HCT116 (cell line): ENCODE results near the gene ROR2. TPM values are rescaled to one million over a fixed set of nuclear protein-coding genes. Genes with fewer than 3 reads are reported as not detected.

Experiments
- ATAC-seq: fragments of 200-7000 bp; cut with Tn5 transposase; 2 replicates; pipeline ENCODE4 v1.9.1; 2020; ENCODE audit warnings: mild to moderate bottlenecking, moderate library complexity
- BruUV-seq: library from RNA; stranded (reverse); fragments of 400-500 nt; replicated peaks from 2 replicates; lab custom pipeline; 2021; lab: Mats Ljungman, UMichigan
- CTCF ChIA-PET: fragments of 300-600 bp; sonication (Branson Sonifier 250); formaldehyde crosslinking; loops from one replicate; lab custom pipeline; 2021; ENCODE audit warnings: antibody characterized with exemption; lab: Charles Lee
- POLR2A ChIA-PET: fragments of 300-600, 350-600 bp; sonication (Branson Sonifier 250); formaldehyde crosslinking; loops from one replicate; lab custom pipeline; 2021; ENCODE audit warnings: antibody characterized with exemption; lab: Charles Lee
- RAD21 ChIA-PET, 2 experiments: fragments of 300-600 bp; sonication (Branson Sonifier 250); formaldehyde crosslinking; loops; one replicate each; lab custom pipeline; 2023; ENCODE audit warnings: low total read pairs in 2 of 2; ENCODE audit not compliant: uncharacterized antibody in 2 of 2, unreplicated experiment in 2 of 2, low non-redundant PET in 1 of 2; lab: Charles Lee
- DNase-seq: peaks from one replicate; pipeline ENCODE4 v3.0.0-alpha.2; 2010; ENCODE audit warnings: low read depth, low spot score
- H2AFZ ChIP-seq: fragments of 200-600 bp; shearing (Covaris generic), sonication (generic); 2 replicates; pipeline ENCODE4 v1.6.1; 2017; ENCODE audit warnings: low read depth, mixed run types, mixed read lengths, antibody characterized with exemption, low read length; ENCODE audit not compliant: poor library complexity, severe bottlenecking
- H3K27ac ChIP-seq: 2 replicates; pipeline ENCODE4 v1.5.1; 2012; ENCODE audit warnings: low read depth, low read length
- H3K27me3 ChIP-seq: fragments of 200-600 bp; sonication (generic); 2 replicates; pipeline ENCODE4 v1.6.1; 2016; ENCODE audit warnings: mixed run types, low read length, mixed read lengths; ENCODE audit not compliant: insufficient read depth
- H3K36me3 ChIP-seq, 2 experiments: fragments of 200-500 bp in 1 of 2; fragments of 200-600 bp in 1 of 2; sonication (Bioruptor generic) in 1 of 2; sonication (generic) in 1 of 2; 2 replicates each; pipeline versions ENCODE4 v1.5.1 to v1.6.1; 2014 to 2016; ENCODE audit warnings: low read length in 2 of 2, inconsistent platforms in 1 of 2, mixed read lengths in 1 of 2, mixed run types in 1 of 2; ENCODE audit not compliant: insufficient read depth in 2 of 2, control insufficient read depth in 1 of 2
- H3K4me1 ChIP-seq, 2 experiments: fragments of 200-600 bp in 1 of 2; sonication (generic) in 1 of 2; 2 replicates each; pipeline versions ENCODE4 v1.5.1 to v1.6.1; 2012 to 2017; ENCODE audit warnings: low read length in 2 of 2, inconsistent platforms in 1 of 2, mild to moderate bottlenecking in 1 of 2, mixed read lengths in 1 of 2, mixed run types in 1 of 2, moderate library complexity in 1 of 2; ENCODE audit not compliant: insufficient read depth in 2 of 2, control insufficient read depth in 1 of 2
- H3K4me2 ChIP-seq: fragments of 200-600 bp; sonication (generic); 2 replicates; pipeline ENCODE4 v1.6.1; 2017; ENCODE audit warnings: mixed run types, low read length, mixed read lengths
- H3K4me3 ChIP-seq, 2 experiments: fragments of 200-600 bp in 1 of 2; sonication (generic) in 1 of 2; replicated peaks in 1 of 2; 2 replicates each; pipeline ENCODE4 v1.5.1; 2011 to 2016; ENCODE audit warnings: low read length in 2 of 2, control low read depth in 1 of 2, low read depth in 1 of 2, mild to moderate bottlenecking in 1 of 2, mixed read lengths in 1 of 2, mixed run types in 1 of 2
- H3K79me2 ChIP-seq: fragments of 200-600 bp; sonication (generic); 2 replicates; pipeline ENCODE4 v1.6.1; 2017; ENCODE audit warnings: mild to moderate bottlenecking, mixed run types, low read length, moderate library complexity, mixed read lengths; ENCODE audit not compliant: insufficient read depth
- H3K9ac ChIP-seq: fragments of 200-600 bp; sonication (generic); 2 replicates; pipeline ENCODE4 v1.6.1; 2016; ENCODE audit warnings: low read length, mixed read lengths
- H3K9me2 ChIP-seq: fragments of 200-600 bp; sonication (generic), shearing (Covaris generic); 2 replicates; pipeline ENCODE4 v1.6.1; 2017; ENCODE audit warnings: mixed run types, mild to moderate bottlenecking, moderate library complexity; ENCODE audit not compliant: insufficient read depth
- H3K9me3 ChIP-seq, 2 experiments: fragments of 200-500 bp in 1 of 2; fragments of 200-600 bp in 1 of 2; sonication (Bioruptor generic) in 1 of 2; sonication (generic) in 1 of 2; 2 replicates each; pipeline ENCODE4 v1.6.1; 2014 to 2017; ENCODE audit warnings: low read length in 2 of 2, mixed read lengths in 2 of 2, inconsistent platforms in 1 of 2, low read depth in 1 of 2, mild to moderate bottlenecking in 1 of 2, mixed run types in 1 of 2, moderate library complexity in 1 of 2; ENCODE audit not compliant: control insufficient read depth in 1 of 2, insufficient read depth in 1 of 2
- H4K20me1 ChIP-seq: fragments of 200-600 bp; sonication (generic), shearing (Covaris generic); 2 replicates; pipeline ENCODE4 v1.6.1; 2017; ENCODE audit warnings: mixed run types, mild to moderate bottlenecking, moderate library complexity; ENCODE audit not compliant: insufficient read depth
- CBX3 ChIP-seq: IDR thresholded peaks from 2 replicates; pipeline ENCODE4 v1.6.1; 2012; ENCODE audit warnings: low read depth
- CEBPB ChIP-seq: IDR thresholded peaks from 2 replicates; pipeline ENCODE4 v1.6.1; 2012; ENCODE audit warnings: low read depth
- EGR1 ChIP-seq: IDR thresholded peaks from 2 replicates; pipeline ENCODE4 v1.6.1; 2012; ENCODE audit warnings: low read depth
- ELF1 ChIP-seq: IDR thresholded peaks from 2 replicates; pipeline ENCODE4 v1.6.1; 2012; ENCODE audit warnings: low read depth, borderline replicate concordance
- EZH2 ChIP-seq: fragments of 200-600 bp; sonication (generic); IDR thresholded peaks from 2 replicates; pipeline ENCODE4 v1.6.1; 2017; ENCODE audit warnings: antibody characterized with exemption, mixed run types
- EZH2phosphoT487 ChIP-seq: fragments of 200-600 bp; IDR thresholded peaks from 2 replicates; pipeline ENCODE4 v1.6.1; 2018; ENCODE audit warnings: antibody characterized with exemption, borderline replicate concordance
- POLR2A ChIP-seq: IDR thresholded peaks from 2 replicates; pipeline ENCODE4 v1.7.0; 2011; ENCODE audit warnings: borderline replicate concordance; ENCODE audit not compliant: insufficient read depth, insufficient read length; ENCODE audit errors: extremely low read depth
- POLR2AphosphoS5 ChIP-seq: IDR thresholded peaks from 2 replicates; pipeline ENCODE4 v1.6.1; 2011; ENCODE audit warnings: mild to moderate bottlenecking, low read depth, low read length, moderate library complexity
- SIN3A ChIP-seq: IDR thresholded peaks from 2 replicates; pipeline ENCODE4 v1.6.1; 2012; ENCODE audit warnings: low read depth
- SP1 ChIP-seq: IDR thresholded peaks from 2 replicates; pipeline ENCODE4 v1.6.1; 2012; ENCODE audit warnings: low read depth
- SRF ChIP-seq: IDR thresholded peaks from 2 replicates; pipeline ENCODE4 v1.6.1; 2012; ENCODE audit warnings: low read depth
- TCF7L2 ChIP-seq: IDR thresholded peaks from 2 replicates; pipeline ENCODE4 v1.7.0; 2011; ENCODE audit warnings: borderline replicate concordance, inconsistent platforms; ENCODE audit not compliant: insufficient read depth, insufficient read length; ENCODE audit errors: extremely low read depth
- ZFX ChIP-seq: fragments of 450-650 bp; IDR thresholded peaks from 2 replicates; pipeline ENCODE4 v1.6.1; 2017
- ZNF274 ChIP-seq: fragments of 200-500 bp; sonication (Bioruptor generic); IDR thresholded peaks from 2 replicates; pipeline ENCODE4 v1.6.1; 2014; ENCODE audit warnings: mild to moderate bottlenecking, low read depth, low read length, inconsistent platforms
- intact Hi-C: fragments of 100-400 bp; cut with micrococcal nuclease; formaldehyde crosslinking; loops from 2 replicates; pipeline ENCODE4 v1.10.0; 2022
- total RNA-seq: library from RNA; stranded (reverse); gene quantifications from one replicate; pipeline ENCODE4 v1.2.1, GENCODE V29; 2021; ENCODE audit not compliant: unreplicated experiment
- TF ChIP-seq, protein P1 (sequence below): IDR thresholded peaks from 2 replicates; pipeline ENCODE4 v1.6.1; 2012; ENCODE audit warnings: low read depth
- TF ChIP-seq, protein P2 (sequence below): IDR thresholded peaks from 2 replicates; pipeline ENCODE4 v1.6.1; 2011; ENCODE audit warnings: mild to moderate bottlenecking, low read length, moderate library complexity; ENCODE audit not compliant: insufficient replicate concordance; ENCODE audit errors: extremely low read depth

ROR2 gene
- total RNA-seq, 1 experiment from 2014 or later = 15.7 TPM

DNA sequence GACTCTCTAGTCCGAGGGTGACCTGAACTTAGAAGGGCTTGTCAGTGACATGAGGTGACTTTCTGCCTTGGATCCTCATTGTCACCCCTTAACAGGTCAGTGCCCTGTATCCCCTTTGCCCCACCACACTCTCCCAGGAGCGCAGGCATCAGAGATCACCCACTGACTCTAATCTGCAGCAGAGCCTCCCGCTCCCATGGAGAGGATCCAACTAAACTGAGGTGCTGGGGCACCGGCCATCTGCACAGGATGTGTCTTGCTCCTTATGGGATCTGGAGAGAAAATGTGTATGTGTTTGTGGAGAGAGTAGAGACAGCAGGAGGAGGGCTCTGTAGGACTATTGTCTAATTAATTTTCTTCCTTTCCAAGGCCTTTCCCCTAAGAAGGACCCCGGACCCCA is 213.7 kb downstream of the ROR2 start:
- Histone ChIP-seq H2AFZ (no peak overlapping the region), H3K4me2 (no peak overlapping the region), H3K9ac (no peak overlapping the region), H3K9me2 (no peaks in the 10 kb centered on the region), H3K36me3 (no peaks in the 10 kb centered on the region), H3K79me2 (no peaks in the 10 kb centered on the region), H3K4me3 (no peak overlapping the region), H3K4me1 (no peaks in the 10 kb centered on the region), H3K27me3 (no peaks in the 10 kb centered on the region), H4K20me1 (no peaks in the 10 kb centered on the region), H3K9me3 (no peaks in the 10 kb centered on the region), H3K27ac (no peak overlapping the region)
- CTCF ChIA-PET = no interaction called here
- intact Hi-C loops = no loop called here
- ATAC-seq (no peak), DNase-seq (no peak)
- POLR2A ChIA-PET = no interaction called here
- no peak for TF ChIP-seq EZH2phosphoT487
- TF ChIP-seq ZFX = no peak
- no peak for TF ChIP-seq TCF7L2
- TF ChIP-seq EGR1 = no peak
- no peak for TF ChIP-seq POLR2AphosphoS5
- TF ChIP-seq CBX3 = no peak
- TF ChIP-seq POLR2A = no peak
- no peak for TF ChIP-seq SIN3A
- TF ChIP-seq ELF1 = no peak
- TF ChIP-seq ZNF274 = no peak
- TF ChIP-seq EZH2 = no peak
- no peak for TF ChIP-seq SP1
- no peak for TF ChIP-seq SRF
- TF ChIP-seq, protein P1, sequence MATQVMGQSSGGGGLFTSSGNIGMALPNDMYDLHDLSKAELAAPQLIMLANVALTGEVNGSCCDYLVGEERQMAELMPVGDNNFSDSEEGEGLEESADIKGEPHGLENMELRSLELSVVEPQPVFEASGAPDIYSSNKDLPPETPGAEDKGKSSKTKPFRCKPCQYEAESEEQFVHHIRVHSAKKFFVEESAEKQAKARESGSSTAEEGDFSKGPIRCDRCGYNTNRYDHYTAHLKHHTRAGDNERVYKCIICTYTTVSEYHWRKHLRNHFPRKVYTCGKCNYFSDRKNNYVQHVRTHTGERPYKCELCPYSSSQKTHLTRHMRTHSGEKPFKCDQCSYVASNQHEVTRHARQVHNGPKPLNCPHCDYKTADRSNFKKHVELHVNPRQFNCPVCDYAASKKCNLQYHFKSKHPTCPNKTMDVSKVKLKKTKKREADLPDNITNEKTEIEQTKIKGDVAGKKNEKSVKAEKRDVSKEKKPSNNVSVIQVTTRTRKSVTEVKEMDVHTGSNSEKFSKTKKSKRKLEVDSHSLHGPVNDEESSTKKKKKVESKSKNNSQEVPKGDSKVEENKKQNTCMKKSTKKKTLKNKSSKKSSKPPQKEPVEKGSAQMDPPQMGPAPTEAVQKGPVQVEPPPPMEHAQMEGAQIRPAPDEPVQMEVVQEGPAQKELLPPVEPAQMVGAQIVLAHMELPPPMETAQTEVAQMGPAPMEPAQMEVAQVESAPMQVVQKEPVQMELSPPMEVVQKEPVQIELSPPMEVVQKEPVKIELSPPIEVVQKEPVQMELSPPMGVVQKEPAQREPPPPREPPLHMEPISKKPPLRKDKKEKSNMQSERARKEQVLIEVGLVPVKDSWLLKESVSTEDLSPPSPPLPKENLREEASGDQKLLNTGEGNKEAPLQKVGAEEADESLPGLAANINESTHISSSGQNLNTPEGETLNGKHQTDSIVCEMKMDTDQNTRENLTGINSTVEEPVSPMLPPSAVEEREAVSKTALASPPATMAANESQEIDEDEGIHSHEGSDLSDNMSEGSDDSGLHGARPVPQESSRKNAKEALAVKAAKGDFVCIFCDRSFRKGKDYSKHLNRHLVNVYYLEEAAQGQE = no peak
- TF ChIP-seq, protein P2, sequence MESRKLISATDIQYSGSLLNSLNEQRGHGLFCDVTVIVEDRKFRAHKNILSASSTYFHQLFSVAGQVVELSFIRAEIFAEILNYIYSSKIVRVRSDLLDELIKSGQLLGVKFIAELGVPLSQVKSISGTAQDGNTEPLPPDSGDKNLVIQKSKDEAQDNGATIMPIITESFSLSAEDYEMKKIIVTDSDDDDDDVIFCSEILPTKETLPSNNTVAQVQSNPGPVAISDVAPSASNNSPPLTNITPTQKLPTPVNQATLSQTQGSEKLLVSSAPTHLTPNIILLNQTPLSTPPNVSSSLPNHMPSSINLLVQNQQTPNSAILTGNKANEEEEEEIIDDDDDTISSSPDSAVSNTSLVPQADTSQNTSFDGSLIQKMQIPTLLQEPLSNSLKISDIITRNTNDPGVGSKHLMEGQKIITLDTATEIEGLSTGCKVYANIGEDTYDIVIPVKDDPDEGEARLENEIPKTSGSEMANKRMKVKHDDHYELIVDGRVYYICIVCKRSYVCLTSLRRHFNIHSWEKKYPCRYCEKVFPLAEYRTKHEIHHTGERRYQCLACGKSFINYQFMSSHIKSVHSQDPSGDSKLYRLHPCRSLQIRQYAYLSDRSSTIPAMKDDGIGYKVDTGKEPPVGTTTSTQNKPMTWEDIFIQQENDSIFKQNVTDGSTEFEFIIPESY = no peak
- TF ChIP-seq CEBPB = no peak
- RAD21 ChIA-PET = no interaction called here
- no TSS peak for BruUV-seq
